CD1c-positive myeloid dendritic cell (primary cell): Measurements from ENCODE around the gene RHBDL1.
A peak's percentile ranks its signal among the peaks of the same experiment; 100 is the strongest.

Source experiments
- DNase-seq: peaks from one replicate; pipeline ENCODE4 v3.0.0-alpha.2; 2016; ENCODE audit errors: extremely low spot score

Gene RHBDL1

DNA sequence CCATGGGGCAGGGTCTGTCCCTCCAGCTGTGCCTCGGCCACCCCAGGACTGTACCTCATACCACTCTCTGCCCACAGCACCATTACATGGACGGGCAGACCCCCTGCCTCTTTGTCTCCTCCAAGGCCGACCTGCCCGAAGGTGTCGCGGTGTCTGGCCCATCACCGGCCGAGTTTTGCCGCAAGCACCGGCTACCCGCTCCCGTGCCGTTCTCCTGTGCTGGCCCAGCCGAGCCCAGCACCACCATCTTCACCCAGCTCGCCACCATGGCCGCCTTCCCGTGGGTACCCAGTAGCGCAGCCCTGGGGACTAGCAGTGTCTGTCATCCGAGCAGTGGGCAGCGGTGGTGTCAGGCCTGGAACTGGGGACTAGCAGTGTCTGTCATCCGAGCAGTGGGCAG lies 2.6 kb upstream of the RHBDL1 start:
- DNase-seq, result no peak

DNA sequence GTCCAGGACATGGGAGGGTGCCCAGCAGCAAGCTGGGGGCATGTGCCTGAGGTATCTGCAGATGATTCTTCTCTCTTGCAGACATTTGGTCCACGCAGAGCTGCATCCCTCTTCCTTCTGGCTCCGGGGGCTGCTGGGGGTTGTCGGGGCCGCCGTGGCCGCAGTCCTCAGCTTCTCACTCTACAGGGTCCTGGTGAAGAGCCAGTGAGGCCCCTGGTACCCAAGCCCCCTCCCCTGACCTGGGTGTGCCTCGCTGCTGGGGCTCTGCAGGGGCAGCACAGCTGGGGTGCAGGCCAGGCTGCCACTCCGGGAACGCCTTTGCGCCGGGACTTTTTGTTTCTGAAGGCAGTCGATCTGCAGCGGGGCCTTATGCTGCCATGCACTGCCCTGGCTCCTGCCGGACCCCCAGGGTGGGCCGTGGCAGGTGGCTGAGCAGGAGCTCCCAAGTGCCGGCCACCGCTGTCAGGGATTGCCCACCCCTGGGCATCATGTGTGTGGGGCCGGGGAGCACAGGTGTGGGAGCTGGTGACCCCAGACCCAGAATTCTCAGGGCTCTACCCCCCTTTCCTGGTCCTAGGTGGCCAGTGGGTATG lies 2.0 kb upstream of the RHBDL1 start:
- no peak for DNase-seq

DNA sequence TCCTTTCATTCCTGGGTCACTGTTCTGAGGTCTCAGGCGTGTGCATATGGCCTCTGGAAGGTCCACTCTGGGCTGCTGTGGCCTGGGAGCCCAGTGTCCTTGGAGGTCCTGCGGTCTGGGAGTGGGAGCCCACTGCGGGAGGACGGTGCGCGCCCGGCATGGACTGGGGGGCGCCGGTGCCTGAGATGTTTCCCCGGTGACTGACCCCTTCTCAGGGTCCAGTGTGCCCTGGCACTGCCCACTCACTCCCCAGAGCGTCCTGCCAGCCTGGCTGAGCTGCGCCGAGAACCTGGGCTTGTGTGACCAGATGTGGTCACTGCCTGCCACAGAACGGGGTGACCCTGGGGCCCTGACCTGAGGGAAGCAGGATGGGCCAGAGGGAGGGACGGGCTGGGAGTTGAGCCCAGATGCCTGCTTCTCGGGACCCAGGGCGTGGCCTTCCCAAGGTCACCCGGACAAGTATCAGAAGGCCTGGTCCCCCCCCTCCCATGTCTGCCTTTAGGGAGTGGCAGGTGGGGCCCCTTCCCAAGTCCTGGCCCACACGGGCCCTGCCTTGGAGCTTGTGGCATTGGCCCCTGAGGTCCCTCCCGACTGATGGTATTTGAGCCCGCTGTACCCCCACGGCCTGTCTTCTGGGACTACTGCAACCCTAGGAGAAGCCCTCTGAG lies 1.1 kb upstream of the RHBDL1 start:
- no peak for DNase-seq

DNA sequence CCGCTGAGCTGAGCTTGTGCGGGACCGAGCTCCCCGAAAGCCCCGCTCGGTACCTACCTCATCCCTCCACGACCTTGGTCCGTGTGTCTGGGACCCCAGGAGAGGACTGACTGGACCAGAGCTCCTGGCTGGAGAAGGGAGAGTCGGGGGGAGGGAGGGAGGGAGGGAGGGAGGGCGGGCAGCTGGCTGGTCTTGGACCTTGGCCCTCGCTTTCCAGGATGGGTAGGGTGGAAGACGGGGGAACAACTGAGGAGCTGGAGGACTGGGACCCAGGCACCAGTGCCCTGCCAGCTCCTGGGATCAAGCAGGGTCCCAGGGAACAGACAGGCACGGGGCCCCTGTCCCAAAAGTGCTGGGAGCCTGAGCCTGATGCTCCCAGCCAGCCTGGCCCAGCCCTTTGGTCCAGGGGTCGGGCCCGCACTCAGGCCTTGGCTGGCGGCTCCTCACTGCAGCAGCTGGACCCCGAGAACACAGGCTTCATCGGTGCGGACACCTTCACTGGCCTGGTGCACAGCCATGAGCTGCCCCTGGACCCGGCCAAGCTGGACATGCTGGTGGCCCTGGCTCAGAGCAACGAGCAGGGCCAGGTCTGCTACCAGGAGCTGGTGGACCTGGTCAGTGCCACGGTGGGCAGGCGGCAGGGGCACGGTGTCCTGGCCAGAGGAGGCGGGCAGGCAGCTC lies 553 bp downstream of the RHBDL1 start:
- DNase-seq, result no peak

DNA sequence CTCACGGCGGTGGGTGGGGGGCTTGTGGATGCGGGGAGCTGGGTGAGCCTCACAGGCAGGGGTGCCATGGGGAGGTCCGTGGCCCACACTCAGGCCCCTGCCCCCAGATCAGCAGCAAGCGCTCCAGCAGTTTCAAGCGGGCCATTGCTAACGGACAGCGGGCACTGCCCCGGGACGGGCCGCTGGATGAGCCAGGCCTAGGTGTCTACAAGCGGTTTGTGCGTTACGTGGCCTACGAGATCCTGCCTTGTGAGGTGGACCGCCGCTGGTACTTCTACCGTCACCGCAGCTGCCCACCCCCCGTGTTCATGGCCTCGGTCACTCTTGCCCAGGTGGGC lies 1.1 kb downstream of the RHBDL1 start:
- DNase-seq, result no peak

DNA sequence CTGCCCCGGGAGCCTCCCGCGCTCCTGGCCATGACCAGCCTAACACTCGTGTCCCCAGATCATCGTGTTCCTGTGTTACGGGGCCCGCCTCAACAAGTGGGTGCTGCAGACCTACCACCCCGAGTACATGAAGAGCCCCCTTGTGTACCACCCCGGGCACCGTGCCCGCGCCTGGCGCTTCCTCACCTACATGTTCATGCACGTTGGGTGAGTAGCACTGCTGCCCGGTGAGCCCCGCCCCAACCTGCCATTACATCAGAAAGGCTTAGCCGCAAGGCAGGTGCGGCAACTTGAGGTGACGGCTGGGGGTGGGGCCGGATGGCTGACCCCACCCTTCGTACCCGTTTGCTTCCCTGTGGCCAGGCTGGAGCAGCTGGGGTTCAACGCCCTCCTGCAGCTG lies 1.4 kb downstream of the RHBDL1 start:
- no peak for DNase-seq

DNA sequence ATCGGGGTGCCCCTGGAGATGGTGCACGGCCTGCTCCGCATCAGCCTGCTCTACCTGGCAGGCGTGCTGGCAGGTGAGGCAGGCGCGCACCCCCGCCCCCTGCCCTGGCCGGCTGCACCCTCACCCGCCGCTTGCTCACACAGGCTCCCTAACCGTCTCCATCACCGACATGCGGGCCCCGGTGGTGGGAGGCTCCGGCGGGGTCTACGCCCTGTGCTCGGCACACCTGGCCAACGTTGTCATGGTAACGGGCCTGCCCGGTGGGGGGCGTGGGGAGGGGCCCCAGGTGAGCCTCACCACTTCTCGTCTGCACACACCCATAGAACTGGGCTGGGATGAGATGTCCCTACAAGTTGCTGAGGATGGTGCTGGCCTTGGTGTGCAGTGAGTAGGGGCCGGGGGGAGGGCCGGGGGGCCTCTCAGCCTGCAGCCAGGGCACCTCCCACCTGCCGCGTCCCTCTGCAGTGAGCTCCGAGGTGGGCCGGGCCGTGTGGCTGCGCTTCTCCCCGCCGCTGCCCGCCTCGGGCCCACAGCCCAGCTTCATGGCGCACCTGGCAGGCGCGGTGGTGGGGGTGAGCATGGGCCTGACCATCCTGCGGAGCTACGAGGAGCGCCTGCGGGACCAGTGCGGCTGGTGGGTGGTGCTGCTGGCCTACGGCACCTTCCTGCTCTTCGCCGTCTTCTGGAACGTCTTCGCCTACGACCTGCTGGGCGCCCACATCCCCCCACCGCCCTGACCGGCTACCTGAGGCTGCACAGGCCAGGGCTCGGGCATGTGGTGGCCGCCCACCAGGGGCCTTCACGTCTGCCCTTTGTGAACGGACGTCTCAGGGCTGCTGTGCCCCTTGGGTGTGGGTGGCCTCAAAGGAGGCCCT lies 2.1 kb downstream of the RHBDL1 start:
- DNase-seq, result no peak

DNA sequence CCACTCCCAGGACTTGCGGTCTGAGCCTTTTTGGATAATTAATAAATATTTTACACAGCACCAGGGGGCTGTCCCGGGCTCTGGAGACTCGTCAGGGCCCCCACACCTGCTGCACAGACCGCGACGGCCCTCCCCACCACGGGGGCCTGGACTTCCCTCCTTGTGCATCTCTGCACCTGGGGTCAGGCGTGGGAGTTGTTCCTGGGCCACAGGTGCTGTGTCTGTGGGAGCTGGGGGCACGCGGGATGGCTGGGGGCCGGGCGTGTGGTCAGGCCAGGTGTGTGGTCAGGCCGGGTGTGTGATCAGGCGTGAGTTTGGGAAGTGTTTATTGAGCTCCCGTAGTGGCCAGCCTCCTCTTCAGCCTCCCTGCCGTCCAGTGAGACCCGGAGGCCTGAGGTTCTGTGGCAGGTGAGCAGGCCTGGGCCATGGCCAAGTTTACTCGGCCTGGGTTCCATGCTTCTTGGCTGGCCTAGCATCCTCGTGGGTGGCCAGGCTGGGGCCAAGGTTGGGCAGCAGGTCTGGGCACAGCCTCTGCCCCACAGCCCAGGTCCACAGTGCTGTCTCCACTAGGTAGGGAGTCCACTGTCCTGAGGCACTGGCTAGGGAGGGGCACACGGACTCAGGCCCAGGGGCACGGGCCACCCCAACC lies 2.9 kb downstream of the RHBDL1 start:
- no peak for DNase-seq

DNA sequence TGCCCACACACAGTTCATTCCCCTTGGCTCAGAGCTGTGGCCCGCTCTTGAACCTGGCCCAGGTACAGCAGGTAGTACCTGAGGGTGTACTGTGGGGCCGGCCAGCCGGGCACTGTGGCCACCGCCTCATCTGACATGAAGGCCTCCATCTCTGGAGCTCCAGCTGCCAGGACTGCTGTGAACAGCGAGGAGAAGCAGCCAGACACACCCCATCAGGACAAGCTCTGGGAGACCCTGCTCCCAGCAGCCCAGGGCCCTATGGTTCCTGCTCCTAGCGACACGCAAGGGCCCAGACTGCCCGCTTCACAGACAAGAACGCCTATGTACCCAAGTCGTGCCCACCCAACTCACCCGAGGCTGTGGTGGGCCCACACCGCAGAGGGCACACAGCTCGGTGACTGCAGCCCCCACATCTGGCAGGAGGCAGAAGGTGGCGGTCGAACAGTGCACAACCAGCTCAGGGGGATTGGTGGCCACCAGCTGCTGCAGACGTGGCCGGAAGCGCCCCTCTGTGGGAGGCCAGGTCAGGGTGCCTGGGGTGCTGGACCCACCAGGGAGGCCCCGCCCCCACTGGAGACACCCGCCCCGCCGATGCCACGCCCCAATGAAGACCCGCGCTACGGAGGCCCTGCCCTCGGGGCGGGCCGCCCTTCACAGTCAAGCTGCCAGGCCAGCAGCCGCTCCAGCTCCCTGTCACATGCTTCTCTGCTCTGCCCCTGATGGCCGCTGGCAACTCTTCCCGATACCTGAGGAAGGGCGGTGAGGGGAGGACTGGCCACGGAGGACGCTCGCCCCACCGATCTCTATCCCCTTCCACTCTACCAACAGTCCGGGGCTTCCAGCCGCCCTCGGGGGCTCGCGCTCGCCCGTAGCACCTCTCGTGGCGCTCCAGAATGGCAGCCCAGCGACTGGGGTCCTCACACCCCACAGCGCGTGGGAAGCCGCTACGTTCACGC lies 3.7 kb downstream of the RHBDL1 start:
- DNase-seq, result peak; percentile 57

DNA sequence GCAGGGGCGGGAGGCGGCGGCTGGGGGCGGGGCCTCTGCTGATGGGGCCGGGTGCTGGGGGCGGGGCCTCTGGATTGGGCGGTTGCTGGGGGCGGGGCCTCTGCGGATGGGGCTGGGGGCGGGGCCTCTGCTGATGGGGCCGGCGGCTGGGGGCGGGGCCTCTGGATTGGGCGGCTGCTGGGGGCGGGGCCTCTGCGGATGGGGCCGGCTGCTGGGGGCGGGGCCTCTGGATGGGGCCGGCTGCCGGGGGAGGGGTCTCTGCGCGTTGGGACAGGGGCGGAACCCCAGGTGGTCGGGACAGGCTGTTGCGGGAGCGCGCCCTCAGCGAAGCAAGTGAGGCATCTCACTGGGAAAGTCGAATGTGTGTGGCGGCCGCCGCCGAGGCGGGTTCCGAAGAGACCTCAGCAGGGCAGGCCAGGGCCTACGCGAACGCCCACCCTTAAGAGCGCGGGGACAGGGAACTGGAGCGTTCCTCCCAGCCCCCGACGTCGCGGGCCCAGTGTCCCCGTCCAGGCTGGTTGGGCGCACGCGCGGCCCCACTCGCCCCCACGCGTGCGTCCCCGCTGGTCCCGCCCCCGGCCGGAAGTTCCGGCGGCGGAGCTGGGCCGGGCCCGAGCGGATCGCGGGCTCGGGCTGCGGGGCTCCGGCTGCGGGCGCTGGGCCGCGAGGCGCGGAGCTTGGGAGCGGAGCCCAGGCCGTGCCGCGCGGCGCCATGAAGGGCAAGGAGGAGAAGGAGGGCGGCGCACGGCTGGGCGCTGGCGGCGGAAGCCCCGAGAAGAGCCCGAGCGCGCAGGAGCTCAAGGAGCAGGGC lies 4.5 kb downstream of the RHBDL1 start, which contains the start of gene STUB1:
TSS of gene STUB1 (plus strand) at position 597 of the 811 bp plus-strand sequence. CDS start at position 713, 116 bp downstream.
- peak; percentile 95 for DNase-seq

DNA sequence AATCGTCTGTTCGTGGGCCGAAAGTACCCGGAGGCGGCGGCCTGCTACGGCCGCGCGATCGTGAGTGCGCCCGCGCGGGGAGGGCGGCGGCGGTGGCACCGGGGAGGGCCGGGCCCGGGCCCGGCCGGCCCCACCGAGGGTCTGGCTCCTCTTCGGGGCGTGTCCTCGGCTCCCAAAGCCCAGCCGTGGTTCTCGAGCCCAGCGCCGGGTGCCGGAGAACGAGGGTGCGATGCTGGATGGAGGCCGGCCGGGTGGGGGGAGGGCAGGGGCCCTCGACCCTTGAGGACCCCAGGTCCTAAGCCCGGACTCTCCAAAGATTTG lies 5.1 kb downstream of the RHBDL1 start:
- DNase-seq, result no peak

DNA sequence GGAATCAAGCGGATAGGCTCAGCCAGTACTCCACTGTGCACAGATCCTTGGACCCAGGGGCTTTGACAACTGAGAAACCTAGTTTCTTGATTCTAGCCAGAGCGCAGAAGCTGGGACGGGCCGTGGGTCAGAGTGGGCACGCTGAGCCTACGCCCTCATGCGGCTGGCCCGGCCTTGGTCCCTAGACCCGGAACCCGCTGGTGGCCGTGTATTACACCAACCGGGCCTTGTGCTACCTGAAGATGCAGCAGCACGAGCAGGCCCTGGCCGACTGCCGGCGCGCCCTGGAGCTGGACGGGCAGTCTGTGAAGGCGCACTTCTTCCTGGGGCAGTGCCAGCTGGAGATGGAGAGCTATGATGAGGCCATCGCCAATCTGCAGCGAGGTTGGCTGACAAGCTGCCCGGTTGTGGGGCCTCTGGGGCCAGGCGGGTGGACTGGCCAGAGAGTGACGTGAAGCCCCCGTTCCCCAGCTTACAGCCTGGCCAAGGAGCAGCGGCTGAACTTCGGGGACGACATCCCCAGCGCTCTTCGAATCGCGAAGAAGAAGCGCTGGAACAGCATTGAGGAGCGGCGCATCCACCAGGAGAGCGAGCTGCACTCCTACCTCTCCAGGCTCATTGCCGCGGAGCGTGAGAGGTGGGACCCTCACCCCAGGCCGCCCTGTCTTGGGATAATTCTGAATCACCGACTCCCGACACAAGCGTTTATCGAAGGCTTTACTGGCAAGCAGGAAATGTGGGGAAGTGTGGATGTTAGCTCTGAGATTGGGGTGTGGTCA lies 5.7 kb downstream of the RHBDL1 start:
- DNase-seq, result peak; percentile 45

DNA sequence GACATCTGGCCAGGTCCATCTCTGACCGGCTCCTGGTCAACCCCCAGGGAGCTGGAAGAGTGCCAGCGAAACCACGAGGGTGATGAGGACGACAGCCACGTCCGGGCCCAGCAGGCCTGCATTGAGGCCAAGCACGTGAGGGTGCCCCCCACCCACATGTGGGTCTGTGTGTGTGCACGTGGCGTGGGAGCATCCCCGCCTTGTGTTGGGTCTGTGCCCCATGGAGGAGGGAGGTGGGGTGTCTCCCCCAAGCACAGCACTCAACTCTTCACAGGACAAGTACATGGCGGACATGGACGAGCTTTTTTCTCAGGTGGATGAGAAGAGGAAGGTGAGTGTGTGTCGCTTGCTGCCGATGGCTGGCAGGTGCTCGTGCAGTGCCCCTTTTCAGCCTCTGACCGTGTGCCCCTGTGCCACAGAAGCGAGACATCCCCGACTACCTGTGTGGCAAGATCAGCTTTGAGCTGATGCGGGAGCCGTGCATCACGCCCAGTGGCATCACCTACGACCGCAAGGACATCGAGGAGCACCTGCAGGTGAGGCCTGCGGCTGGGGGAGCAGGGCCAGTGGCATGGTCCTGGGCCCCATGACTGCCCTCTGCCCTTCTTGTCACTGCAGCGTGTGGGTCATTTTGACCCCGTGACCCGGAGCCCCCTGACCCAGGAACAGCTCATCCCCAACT lies 6.4 kb downstream of the RHBDL1 start:
- DNase-seq, result no peak

DNA sequence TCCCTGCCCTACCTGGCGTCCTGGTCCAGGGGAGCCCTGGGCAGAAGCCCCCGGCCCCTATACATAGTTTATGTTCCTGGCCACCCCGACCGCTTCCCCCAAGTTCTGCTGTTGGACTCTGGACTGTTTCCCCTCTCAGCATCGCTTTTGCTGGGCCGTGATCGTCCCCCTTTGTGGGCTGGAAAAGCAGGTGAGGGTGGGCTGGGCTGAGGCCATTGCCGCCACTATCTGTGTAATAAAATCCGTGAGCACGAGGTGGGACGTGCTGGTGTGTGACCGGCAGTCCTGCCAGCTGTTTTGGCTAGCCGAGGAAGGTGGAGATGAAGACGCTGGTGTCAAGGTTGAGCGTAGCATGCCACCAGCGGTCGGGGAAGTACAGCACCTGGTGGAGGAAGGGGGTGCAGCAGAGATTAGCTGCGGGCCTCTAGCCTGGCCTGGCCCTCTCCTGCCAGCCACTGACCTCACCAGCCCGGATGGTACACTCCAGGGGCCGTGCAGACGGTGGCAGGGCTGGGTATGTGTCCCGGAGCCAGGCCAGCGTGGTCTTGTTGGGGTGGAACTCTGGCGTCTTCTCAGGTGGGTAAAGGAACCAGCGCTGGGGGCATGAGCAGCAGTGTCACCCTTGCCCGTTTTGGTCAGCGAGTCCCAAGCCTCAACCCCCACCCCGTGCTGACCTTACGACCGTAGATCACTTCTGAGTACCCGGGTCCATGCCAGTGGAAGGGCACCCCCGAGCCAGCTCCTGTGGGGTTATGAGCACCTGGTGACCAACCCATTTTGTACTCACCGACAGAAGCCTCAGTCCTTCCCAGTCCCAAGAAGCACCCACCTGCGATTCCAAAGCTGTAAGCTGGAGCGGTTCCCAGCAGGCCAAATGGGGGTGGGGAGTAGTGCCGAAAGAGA lies 7.3 kb downstream of the RHBDL1 start:
- DNase-seq, result no peak

DNA sequence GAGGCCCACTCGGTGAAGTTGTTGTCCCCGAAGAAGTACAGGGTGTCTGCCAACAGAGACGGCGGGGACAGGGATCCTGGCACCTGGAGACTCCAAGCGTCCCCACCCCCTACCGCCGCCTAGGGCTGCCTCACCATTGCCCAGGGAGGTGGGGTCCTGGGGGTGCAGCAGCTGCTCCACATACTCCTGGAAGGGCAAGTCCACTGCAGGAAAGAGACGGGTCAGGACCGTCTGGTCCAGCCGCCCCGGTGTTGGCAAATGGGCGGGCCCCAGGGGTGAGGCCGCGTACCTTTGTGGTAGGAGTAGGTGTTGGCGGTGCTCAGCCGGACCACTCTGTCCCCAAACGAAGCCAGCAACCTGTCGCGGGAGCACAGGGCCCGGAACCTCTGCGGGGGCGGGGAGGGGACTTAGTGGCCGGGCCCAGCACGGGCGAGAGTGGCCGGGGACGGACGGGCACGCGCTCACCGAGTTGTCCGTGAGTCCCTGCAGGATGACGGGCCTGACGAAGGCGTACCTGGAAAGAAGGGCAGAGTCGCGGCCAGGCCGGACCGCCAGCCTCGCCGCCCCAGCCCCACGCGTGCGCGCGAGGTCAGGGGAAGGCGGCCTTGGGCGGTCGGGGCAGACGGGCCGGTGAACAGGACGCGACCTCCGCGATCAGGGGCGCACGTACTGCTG lies 8.1 kb downstream of the RHBDL1 start:
- no peak for DNase-seq

DNA sequence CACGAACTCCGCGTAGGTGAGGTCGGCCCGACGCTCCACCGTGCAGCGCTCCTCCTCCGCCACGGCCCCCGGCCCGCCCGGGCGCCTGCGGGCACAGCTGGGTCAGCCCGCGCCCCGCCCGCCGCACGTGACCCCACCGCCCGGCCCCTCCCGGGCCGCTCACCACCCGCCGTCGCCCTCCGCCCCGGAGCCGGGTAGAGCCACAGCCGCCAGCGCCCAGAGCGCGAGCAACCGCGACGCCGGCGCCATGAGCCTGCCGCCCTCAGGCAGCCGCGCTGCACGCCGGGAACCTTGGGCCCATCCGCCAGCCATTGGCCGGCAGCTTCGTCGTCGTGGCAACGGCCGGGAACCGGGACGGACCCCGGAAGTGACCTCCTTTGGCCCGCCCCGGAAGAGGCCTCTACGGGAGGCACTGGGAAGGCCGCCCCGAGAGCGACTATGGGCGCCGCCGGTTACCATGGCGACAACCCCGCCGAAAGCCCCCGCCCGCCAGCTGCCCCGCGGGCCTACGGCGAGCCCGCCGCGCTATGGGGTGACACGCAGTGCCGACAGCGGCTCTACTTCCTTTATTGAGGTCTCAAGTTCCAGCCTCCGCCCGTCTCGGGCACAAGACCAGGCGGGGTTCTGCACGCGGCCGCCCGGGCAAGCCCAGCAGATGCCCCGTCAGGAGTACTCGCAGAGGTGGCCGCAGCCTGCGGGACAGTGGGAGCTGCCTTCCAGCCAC lies 8.8 kb downstream of the RHBDL1 start, which contains the start of gene JMJD8:
TSS of gene JMJD8 (minus strand) at position 264 of the 724 bp plus-strand sequence. CDS start at position 249, 15 bp downstream.
- peak; percentile 98 for DNase-seq
